Hepatocyte (in vitro differentiated cells): ENCODE measurements around the gene LILRA1.

Experiments
- EZH2 ChIP-seq: fragments of 200-600 bp; sonication (generic); IDR thresholded peaks from 2 replicates; pipeline ENCODE4 v1.6.1; 2016; ENCODE audit warnings: antibody characterized with exemption, mild to moderate bottlenecking, borderline replicate concordance
- EZH2phosphoT487 ChIP-seq: fragments of 200-600 bp; sonication (generic); IDR thresholded peaks from one replicate; pipeline ENCODE4 v1.6.1; 2018; ENCODE audit warnings: antibody characterized with exemption, mild to moderate bottlenecking, low read depth, moderate library complexity; ENCODE audit not compliant: unreplicated experiment, severe bottlenecking
- TF ChIP-seq, protein P1 (sequence below): fragments of 200-600 bp; sonication (generic); IDR thresholded peaks from 2 replicates; pipeline ENCODE4 v1.5.1; 2016; ENCODE audit warnings: antibody characterized with exemption, mild to moderate bottlenecking; ENCODE audit not compliant: poor library complexity

DNA sequence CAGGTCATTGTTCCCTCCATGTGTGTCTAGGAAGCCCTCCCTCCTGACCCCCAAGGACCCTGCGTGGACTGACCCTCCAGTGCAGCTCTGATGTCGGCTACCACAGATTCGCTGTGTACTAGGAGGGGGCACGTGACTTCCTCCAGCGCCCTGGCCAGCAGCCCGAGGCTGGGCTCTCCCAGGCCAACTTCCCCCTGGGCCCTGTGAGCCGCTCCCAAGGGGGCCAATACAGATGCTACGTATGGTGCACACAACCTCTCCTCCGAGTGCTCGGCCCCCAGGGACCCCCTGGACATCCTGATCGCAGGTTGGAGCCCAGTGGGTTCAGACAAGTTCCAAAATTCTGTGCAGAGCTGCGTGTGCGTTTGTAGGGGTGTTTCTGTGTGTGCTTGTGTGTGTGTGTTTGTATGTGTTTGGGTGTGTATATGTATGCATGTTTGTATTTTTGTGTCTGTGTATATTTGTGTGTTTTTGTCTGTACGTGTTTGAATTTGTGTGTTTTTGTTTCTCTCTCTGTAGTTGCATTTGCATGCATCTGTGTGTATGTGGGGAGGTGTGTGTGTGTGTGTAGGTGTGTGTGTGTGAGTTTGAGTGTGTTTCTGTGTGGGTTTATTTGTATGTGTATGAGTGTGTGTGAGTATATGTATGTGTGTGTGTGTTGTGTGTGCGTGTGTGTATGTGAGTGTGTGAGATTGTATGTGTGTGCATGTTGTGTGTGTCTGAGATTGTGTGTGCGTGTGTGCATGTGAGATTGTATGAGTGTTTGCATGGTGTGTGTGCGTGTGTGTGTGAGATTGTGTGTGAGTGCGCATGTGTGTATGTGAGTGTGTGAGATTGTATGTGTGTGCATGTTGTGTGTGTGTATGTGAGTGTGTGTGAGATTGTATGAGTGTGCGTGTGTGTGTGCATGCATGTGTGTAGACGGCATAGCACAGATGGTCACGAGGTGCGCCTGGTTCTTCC is 41.2 kb upstream of the LILRA1 start:
- TF ChIP-seq, protein P1, sequence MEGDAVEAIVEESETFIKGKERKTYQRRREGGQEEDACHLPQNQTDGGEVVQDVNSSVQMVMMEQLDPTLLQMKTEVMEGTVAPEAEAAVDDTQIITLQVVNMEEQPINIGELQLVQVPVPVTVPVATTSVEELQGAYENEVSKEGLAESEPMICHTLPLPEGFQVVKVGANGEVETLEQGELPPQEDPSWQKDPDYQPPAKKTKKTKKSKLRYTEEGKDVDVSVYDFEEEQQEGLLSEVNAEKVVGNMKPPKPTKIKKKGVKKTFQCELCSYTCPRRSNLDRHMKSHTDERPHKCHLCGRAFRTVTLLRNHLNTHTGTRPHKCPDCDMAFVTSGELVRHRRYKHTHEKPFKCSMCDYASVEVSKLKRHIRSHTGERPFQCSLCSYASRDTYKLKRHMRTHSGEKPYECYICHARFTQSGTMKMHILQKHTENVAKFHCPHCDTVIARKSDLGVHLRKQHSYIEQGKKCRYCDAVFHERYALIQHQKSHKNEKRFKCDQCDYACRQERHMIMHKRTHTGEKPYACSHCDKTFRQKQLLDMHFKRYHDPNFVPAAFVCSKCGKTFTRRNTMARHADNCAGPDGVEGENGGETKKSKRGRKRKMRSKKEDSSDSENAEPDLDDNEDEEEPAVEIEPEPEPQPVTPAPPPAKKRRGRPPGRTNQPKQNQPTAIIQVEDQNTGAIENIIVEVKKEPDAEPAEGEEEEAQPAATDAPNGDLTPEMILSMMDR = no peak
- TF ChIP-seq EZH2phosphoT487 (no peak), EZH2 (no peak)
